GM12864 (cell line): ENCODE measurements around the gene PHKA1.

Source experiments
- DNase-seq: peaks from one replicate; pipeline ENCODE4 v3.0.0-alpha.2; 2011; ENCODE audit warnings: low read depth
- H3K4me3 ChIP-seq: 2 replicates; pipeline ENCODE4 v1.5.1; 2011; ENCODE audit warnings: mild to moderate bottlenecking, low read depth, low read length, control low read depth
- TF ChIP-seq, protein P1 (sequence below): IDR thresholded peaks from 2 replicates; pipeline ENCODE4 v1.5.1; 2011; ENCODE audit warnings: low read depth, mild to moderate bottlenecking, moderate library complexity, low read length, control low read depth, inconsistent platforms; ENCODE audit errors: missing control alignments

The PHKA1 gene

DNA sequence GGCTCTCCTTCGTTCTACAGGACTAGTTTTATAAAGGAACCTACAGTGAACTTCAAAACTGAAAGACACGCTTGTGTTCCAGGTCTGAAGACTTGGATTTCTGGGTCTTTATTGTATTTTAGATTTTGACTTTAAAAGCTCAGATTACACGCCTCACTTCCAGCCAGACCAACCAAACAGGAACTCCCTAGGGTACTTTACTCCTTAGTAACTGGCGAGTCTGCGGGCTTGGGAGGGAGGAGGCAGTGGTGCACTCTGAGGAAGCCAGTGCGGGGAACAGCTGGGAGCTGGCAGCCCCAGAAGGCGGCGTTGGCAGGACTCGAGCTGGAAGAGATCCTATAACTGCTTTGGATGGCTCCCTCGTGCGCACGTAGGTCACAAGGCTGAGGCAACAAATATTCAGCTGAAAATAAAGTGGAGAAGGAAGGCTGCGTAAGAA is 391 bp upstream of the PHKA1 start:
- TF ChIP-seq, protein P1, sequence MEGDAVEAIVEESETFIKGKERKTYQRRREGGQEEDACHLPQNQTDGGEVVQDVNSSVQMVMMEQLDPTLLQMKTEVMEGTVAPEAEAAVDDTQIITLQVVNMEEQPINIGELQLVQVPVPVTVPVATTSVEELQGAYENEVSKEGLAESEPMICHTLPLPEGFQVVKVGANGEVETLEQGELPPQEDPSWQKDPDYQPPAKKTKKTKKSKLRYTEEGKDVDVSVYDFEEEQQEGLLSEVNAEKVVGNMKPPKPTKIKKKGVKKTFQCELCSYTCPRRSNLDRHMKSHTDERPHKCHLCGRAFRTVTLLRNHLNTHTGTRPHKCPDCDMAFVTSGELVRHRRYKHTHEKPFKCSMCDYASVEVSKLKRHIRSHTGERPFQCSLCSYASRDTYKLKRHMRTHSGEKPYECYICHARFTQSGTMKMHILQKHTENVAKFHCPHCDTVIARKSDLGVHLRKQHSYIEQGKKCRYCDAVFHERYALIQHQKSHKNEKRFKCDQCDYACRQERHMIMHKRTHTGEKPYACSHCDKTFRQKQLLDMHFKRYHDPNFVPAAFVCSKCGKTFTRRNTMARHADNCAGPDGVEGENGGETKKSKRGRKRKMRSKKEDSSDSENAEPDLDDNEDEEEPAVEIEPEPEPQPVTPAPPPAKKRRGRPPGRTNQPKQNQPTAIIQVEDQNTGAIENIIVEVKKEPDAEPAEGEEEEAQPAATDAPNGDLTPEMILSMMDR, result no peak
- H3K4me3 ChIP-seq, result peak overlapping the region; percentile 11; the same call in 1 of the 2 replicates
- DNase-seq, result no peak

DNA sequence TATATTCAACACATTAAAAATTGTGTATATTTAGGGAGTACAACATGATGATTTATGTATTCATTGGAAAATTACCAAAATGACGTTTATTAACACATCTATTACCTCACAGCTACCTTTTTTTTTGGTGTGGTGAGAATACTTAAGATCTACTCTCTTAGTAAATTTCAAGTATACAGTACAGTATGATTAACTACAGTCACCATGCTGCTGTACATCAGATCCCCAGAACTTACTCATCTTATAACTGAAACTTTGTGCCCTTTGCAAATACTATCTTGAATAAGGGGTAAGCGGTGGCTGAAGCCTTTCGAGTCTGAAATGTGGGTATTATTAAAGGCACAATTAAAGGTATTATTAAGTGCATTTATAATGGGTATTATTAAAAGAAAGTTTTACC is 976 bp downstream of the PHKA1 start:
- TF ChIP-seq, protein P1, result no peak
- no peak overlapping the region for H3K4me3 ChIP-seq
- DNase-seq, result no peak

DNA sequence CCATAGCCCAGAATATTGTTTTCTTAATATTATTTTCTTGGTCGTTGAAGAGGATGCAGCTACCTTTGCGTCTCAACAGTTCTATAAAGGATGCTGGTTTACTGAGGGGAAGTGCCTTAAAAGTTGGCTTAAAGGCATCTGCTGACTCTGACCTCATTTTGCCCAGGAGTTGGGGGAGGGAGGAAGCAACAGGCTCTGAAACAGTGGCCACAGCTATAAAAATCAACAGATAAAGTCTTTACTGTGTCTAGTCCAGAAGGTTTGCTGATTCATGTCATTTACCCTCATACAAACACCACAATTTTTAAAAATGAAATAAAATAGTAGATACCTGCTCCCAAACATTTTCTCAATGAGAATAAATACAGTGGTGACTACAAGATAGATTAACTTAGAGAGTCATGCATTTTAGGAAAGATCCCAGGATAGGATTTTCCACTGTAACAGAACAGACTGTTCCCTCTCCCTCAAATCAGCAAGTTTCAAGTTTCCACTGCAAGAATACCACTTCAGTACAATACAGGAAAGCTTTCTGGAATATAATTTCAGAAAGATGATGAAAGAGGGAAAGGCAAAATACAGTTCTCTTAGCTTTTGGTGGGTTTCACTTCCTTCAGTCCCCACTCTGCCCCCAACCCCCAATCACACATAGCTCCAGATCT is 1.9 kb downstream of the PHKA1 start:
- TF ChIP-seq, protein P1, result no peak
- DNase-seq, result no peak
- no peak overlapping the region for H3K4me3 ChIP-seq

DNA sequence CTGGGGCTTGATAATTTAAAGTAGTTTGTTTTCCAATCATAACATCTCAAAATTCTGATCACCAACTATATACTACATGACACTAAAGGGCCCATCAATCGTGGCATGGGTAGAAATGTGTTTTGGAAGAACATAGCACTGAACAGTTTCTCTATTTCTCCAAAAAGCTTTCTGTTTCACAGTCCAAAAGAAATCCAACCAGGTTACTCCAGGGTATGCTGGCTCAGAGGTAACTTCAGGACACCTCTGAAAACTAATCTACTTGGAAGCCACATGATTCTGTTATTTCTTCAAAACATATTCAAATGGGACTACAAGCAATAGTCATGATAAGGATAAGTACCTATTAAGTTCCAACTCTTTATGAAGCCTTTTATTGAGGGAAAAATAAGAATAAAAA is 8.3 kb downstream of the PHKA1 start:
- no peak for DNase-seq
- no peak overlapping the region for H3K4me3 ChIP-seq
- TF ChIP-seq, protein P1, result no peak

DNA sequence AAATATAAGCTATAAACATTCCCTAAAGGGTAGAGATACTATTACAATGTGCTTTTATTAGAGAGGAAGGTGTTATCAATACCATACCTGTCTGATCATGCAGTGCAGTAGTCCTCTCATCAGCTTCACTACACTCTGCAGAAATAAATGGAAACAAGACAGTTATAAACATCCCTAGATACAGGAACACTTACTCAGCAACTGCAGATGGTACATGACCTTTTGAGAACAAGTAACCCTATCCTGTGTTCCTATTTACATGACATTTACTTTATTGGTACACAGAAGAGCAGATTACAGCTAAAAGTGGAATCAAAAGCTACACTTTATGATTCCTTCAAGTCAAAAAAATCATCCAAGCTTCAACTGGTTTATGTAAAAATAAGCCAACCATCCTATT is 9.0 kb downstream of the PHKA1 start:
- TF ChIP-seq, protein P1, result no peak
- no peak for DNase-seq
- no peak overlapping the region for H3K4me3 ChIP-seq

DNA sequence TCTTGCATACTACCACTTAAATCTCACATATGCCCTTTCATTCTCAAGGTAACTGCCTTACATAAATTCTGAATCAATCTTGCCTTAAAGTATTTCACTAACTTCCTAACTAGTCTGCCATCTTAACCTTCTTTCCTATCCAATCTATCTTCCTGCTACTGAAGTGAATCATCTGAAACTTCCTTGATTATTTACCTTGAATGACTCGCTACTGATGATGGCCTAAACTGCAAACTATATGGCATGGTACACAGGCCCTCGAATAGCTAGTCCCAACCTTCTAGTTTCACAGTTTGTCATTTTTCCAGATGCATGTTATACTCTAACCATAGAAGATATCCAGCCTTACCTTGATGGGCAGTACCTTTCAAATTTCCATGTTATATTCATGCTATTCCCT is 19.9 kb downstream of the PHKA1 start:
- TF ChIP-seq, protein P1, result no peak
- H3K4me3 ChIP-seq, result no peak overlapping the region
- DNase-seq, result no peak

DNA sequence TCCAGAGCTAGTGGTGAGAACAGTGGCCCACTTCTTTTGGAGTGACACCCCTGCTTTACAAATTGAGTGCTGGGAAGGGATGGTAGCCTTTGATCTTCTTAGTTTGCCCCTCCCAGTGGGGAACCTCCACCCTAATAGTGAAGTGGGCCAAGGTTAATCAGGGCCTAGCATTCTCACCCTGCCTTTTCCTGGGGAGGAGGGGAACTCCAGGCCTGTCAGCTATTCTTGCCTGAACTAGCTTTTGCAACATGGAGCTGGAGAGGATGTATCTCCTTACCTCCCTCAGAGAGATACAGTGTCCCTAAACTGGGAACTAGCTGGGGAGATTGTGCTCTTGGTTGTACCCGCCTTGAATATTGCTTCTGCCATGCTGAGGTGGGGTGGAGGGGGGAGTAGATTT is 20.6 kb downstream of the PHKA1 start:
- no peak for DNase-seq
- no peak overlapping the region for H3K4me3 ChIP-seq
- TF ChIP-seq, protein P1, result no peak
